Activated T-helper 1 cell treated with anti-CD3 and anti-CD28 coated beads, Interleukin-12 subunit alpha, Interleukin-12 subunit beta, Interleukin-2, Interleukin-4 antibody, amounts not matched to agents 30 ng/mL and 10 ng/mL and 1 ng/mL, durations not matched to agents 14 hours and 24 hours and 36 hours (primary cell): Measurements from ENCODE around the gene CHAC1. TPM values are rescaled to one million over a fixed set of nuclear protein-coding genes. Genes with fewer than 3 reads are reported as not detected.

Experiments used
- DNase-seq: peaks from one replicate; pipeline ENCODE4 v3.0.0; 2021; ENCODE audit warnings: low spot score
- H3K27ac Mint-ChIP-seq: one replicate; pipeline ENCODE4 v1.8.0; 2021; ENCODE audit warnings: mild to moderate bottlenecking, mixed read lengths
- H3K27me3 Mint-ChIP-seq: one replicate; pipeline ENCODE4 v1.8.0; 2022; ENCODE audit warnings: mild to moderate bottlenecking, moderate library complexity, mixed read lengths; ENCODE audit not compliant: insufficient read depth
- H3K36me3 Mint-ChIP-seq: one replicate; pipeline ENCODE4 v1.8.0; 2021; ENCODE audit warnings: low read depth, mixed read lengths
- H3K4me1 Mint-ChIP-seq: one replicate; pipeline ENCODE4 v1.8.0; 2021; ENCODE audit warnings: low read depth, mixed read lengths
- H3K4me3 Mint-ChIP-seq: one replicate; pipeline ENCODE4 v1.8.0; 2021; ENCODE audit warnings: mild to moderate bottlenecking, moderate library complexity, mixed read lengths
- H3K9me3 Mint-ChIP-seq: one replicate; pipeline ENCODE4 v1.8.0; 2021; ENCODE audit warnings: mixed read lengths
- intact Hi-C: fragments of 100-400 bp; cut with micrococcal nuclease; formaldehyde crosslinking; loops from one replicate; pipeline ENCODE4 v1.15.1; 2024
- total RNA-seq: library from RNA; stranded (reverse); gene quantifications from 2 replicates; pipeline ENCODE4 v1.2.3, GENCODE V29; 2022

Gene CHAC1
- total RNA-seq, 1 donor from 2014 or later = 11.7 TPM

GRCh38 chr15:40992241-40992741 is 39.0 kb downstream of the CHAC1 start:
- H3K27me3 Mint-ChIP-seq = no peaks in the 10 kb centered on the region
- no peak for DNase-seq
- no peak overlapping the region for H3K27ac Mint-ChIP-seq
- no peak overlapping the region for H3K4me3 Mint-ChIP-seq
- H3K4me1 Mint-ChIP-seq = peaks cover 27% of the 10 kb centered on the region
- intact Hi-C loops = no loop called here
- no peaks in the 10 kb centered on the region for H3K9me3 Mint-ChIP-seq
- peaks cover 49% of the 10 kb centered on the region for H3K36me3 Mint-ChIP-seq

GRCh38 chr15:40992825-40993224 is 39.6 kb downstream of the CHAC1 start:
- H3K4me1 Mint-ChIP-seq = peaks cover 27% of the 10 kb centered on the region
- no peak for DNase-seq
- intact Hi-C loops = no loop called here
- H3K4me3 Mint-ChIP-seq = no peak overlapping the region
- H3K27ac Mint-ChIP-seq = peak overlapping the region; percentile 41
- H3K27me3 Mint-ChIP-seq = no peaks in the 10 kb centered on the region
- peaks cover 46% of the 10 kb centered on the region for H3K36me3 Mint-ChIP-seq
- no peaks in the 10 kb centered on the region for H3K9me3 Mint-ChIP-seq

GRCh38 chr15:40995656-40996055 is 42.4 kb downstream of the CHAC1 start:
- Mint-ChIP-seq H3K9me3 (no peaks in the 10 kb centered on the region), H3K4me1 (peaks cover 17% of the 10 kb centered on the region), H3K4me3 (no peak overlapping the region), H3K27me3 (no peaks in the 10 kb centered on the region), H3K27ac (peak overlapping the region; percentile 47), H3K36me3 (peaks cover 38% of the 10 kb centered on the region)
- DNase-seq = no peak
- intact Hi-C loops = no loop called here

GRCh38 chr15:40999190-40999589 is 45.9 kb downstream of the CHAC1 start:
- Mint-ChIP-seq H3K27ac (no peak overlapping the region), H3K4me1 (peaks cover 8% of the 10 kb centered on the region), H3K27me3 (no peaks in the 10 kb centered on the region), H3K36me3 (peaks cover 32% of the 10 kb centered on the region), H3K9me3 (no peaks in the 10 kb centered on the region), H3K4me3 (no peak overlapping the region)
- intact Hi-C loops = no loop called here
- no peak for DNase-seq

- Mint-ChIP-seq H3K27ac (no peak overlapping the region), H3K4me3 (no peak overlapping the region), H3K36me3 (peaks cover 26% of the 10 kb centered on the region), H3K4me1 (no peaks in the 10 kb centered on the region), H3K9me3 (no peaks in the 10 kb centered on the region), H3K27me3 (no peaks in the 10 kb centered on the region)
- intact Hi-C loops = no loop called here
- DNase-seq = no peak
These were observed 48.4 kb downstream of the CHAC1 start for GRCh38 chr15:41001524-41002214.

- intact Hi-C loops = no loop called here
- no peak for DNase-seq
- Mint-ChIP-seq H3K4me3 (no peak overlapping the region), H3K36me3 (peaks cover 24% of the 10 kb centered on the region), H3K27me3 (no peaks in the 10 kb centered on the region), H3K27ac (no peak overlapping the region), H3K9me3 (no peaks in the 10 kb centered on the region), H3K4me1 (no peaks in the 10 kb centered on the region)
These were observed 51.2 kb downstream of the CHAC1 start for GRCh38 chr15:41004490-41004889.

Other genes with a start within 250 kb of the CHAC1 start
- 39.0 and 42.2 TPM in 2 replicates for gene RMDN3, start 198.2 kb upstream of the CHAC1 start, total RNA-seq
- gene GCHFR, start 189.4 kb upstream of the CHAC1 start, total RNA-seq = 31.3 and 35.7 TPM in 2 replicates
- 0.36 and 0.37 TPM in 2 replicates for gene C15orf62, start 183.5 kb upstream of the CHAC1 start, total RNA-seq
- 36.2 and 38.6 TPM in 2 replicates for gene ZFYVE19, start 146.4 kb upstream of the CHAC1 start, total RNA-seq
- gene DNAJC17, start 146.0 kb upstream of the CHAC1 start, total RNA-seq = 52.5 and 54.1 TPM in 2 replicates
- not detected in 2 replicates for gene PPP1R14D, start 124.8 kb upstream of the CHAC1 start, total RNA-seq
- 11.0 and 12.4 TPM in 2 replicates for gene SPINT1, start 109.4 kb upstream of the CHAC1 start, total RNA-seq
- 1.3 and 1.6 TPM in 2 replicates for gene RHOV, start 79.2 kb upstream of the CHAC1 start, total RNA-seq
- 15.0 and 16.7 TPM in 2 replicates for gene VPS18, start 59.0 kb upstream of the CHAC1 start, total RNA-seq
- 0.29 and 0.36 TPM in 2 replicates for gene DLL4, start 24.1 kb upstream of the CHAC1 start, total RNA-seq
- gene INO80, start 162.8 kb downstream of the CHAC1 start, total RNA-seq = 39.2 and 39.6 TPM in 2 replicates